CD4-positive, alpha-beta T cell (primary cell): ENCODE measurements around the gene SMAD3. TPM values are rescaled to one million over a fixed set of nuclear protein-coding genes. Genes with fewer than 3 reads are reported as not detected.

Experiments used
- ATAC-seq: fragments of 200-7000 bp; cut with Tn5 transposase; one replicate; pipeline ENCODE4 v1.10.0; 2022; ENCODE audit warnings: mild to moderate bottlenecking; ENCODE audit not compliant: poor library complexity
- CTCF ChIA-PET: fragments of 350-600 bp; sonication (Branson Sonifier 250); formaldehyde crosslinking; loops from one replicate; lab custom pipeline; 2021; ENCODE audit warnings: antibody characterized with exemption, inconsistent platforms; lab: Charles Lee
- POLR2A ChIA-PET: fragments of 350-600 bp; sonication (Branson Sonifier 250); formaldehyde crosslinking; loops from one replicate; lab custom pipeline; 2021; ENCODE audit warnings: antibody characterized with exemption, inconsistent platforms; lab: Charles Lee
- DNase-seq, 14 experiments: peaks; one replicate each; pipeline ENCODE4 v3.0.0-alpha.2; 2013 to 2020; ENCODE audit warnings: mixed read lengths in 2 of 14
- H3K27ac ChIP-seq, 2 donors: one replicate each; pipeline versions ENCODE4 v1.5.1 to v1.7.0; 2013; ENCODE audit warnings: low read length in 2 of 2, low read depth in 1 of 2, mild to moderate bottlenecking in 1 of 2
- H3K27me3 ChIP-seq, 2 experiments: 1 replicate in 1 of 2; 2 replicates in 1 of 2; pipeline versions ENCODE4 v1.6.1 to v1.7.0; 2013; ENCODE audit warnings: low read length in 2 of 2, control low read depth in 1 of 2, mild to moderate bottlenecking in 1 of 2, moderate library complexity in 1 of 2; ENCODE audit not compliant: insufficient read depth in 2 of 2, control insufficient read depth in 1 of 2
- H3K36me3 ChIP-seq: one replicate; pipeline ENCODE4 v1.6.1; 2013; ENCODE audit warnings: low read length, control low read depth; ENCODE audit not compliant: insufficient read depth
- H3K4me1 ChIP-seq: one replicate; pipeline ENCODE4 v1.6.1; 2013; ENCODE audit warnings: low read length, control low read depth; ENCODE audit not compliant: insufficient read depth
- H3K4me3 ChIP-seq: one replicate; pipeline ENCODE4 v1.5.1; 2013; ENCODE audit warnings: mild to moderate bottlenecking, low read length, moderate library complexity
- H3K9me3 ChIP-seq, 2 experiments: 1 replicate in 1 of 2; 2 replicates in 1 of 2; pipeline versions ENCODE4 v1.6.1 to v1.7.0; 2013; ENCODE audit warnings: low read length in 2 of 2, mild to moderate bottlenecking in 2 of 2, control low read depth in 1 of 2, moderate library complexity in 1 of 2; ENCODE audit not compliant: control insufficient read depth in 1 of 2, insufficient read depth in 1 of 2
- H3K27ac Mint-ChIP-seq: one replicate; pipeline ENCODE4 v1.8.0; 2020; ENCODE audit warnings: mixed read lengths
- H3K27me3 Mint-ChIP-seq: one replicate; pipeline ENCODE4 v1.8.0; 2021; ENCODE audit warnings: mixed read lengths
- H3K36me3 Mint-ChIP-seq: one replicate; pipeline ENCODE4 v1.8.0; 2021; ENCODE audit warnings: low read depth, mixed read lengths
- H3K4me1 Mint-ChIP-seq: one replicate; pipeline ENCODE4 v1.8.0; 2021; ENCODE audit warnings: low read depth, mixed read lengths
- H3K4me3 Mint-ChIP-seq: one replicate; pipeline ENCODE4 v1.8.0; 2020; ENCODE audit warnings: mild to moderate bottlenecking, mixed read lengths
- H3K9me3 Mint-ChIP-seq: one replicate; pipeline ENCODE4 v1.8.0; 2020; ENCODE audit warnings: mixed read lengths
- intact Hi-C, 2 experiments: fragments of 100-400 bp; cut with DNase I in 1 of 2; cut with micrococcal nuclease in 1 of 2; formaldehyde crosslinking; loops; one replicate each; pipeline versions ENCODE4 v1.15.1 to v1.9.0; 2023 to 2025; cut with DNase I, micrococcal nuclease
- total RNA-seq, 174 experiments: library from RNA in 2 of 174; stranded (reverse) in 2 of 174; gene quantifications; one replicate each; pipeline ENCODE4 v1.2.3 and lab custom pipeline; 2021 to 2026
- TF ChIP-seq, protein P1 (sequence below): fragments of 200-600 bp; IDR thresholded peaks from one replicate; pipeline ENCODE4 v1.8.0; 2022; ENCODE audit warnings: antibody characterized with exemption, mild to moderate bottlenecking

Gene SMAD3
- total RNA-seq, 2 experiments from 2014 or later, result 30.0 to 31.0 TPM

DNA sequence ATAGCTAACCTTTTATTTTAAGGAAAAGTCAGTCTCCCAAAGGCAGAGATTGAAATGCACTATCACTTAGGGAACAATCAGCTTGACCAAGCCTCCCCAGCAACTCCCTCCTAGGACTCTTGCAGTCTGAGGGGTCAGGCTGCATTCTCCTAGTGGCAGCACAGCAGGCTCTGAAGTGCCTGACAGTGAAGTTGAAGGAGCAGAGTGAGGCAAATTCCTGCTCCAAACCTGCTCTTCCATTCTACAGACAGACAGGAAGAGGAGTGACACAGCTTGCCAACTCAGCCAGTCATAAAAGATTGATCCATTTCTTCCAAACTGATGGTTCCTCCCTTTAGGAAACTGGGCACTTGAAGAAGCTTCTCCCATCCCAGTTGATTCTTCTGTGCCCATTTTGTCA, 43.9 kb upstream of the SMAD3 start:
- H3K9me3 Mint-ChIP-seq, result no peaks in the 10 kb centered on the region
- Histone ChIP-seq H3K9me3 (no peaks in the 10 kb centered on the region), H3K4me1 (peaks cover 3% of the 10 kb centered on the region), H3K36me3 (no peaks in the 10 kb centered on the region), H3K4me3 (no peak overlapping the region), H3K27ac (no peak overlapping the region), H3K27me3 (no peaks in the 10 kb centered on the region)
- CTCF ChIA-PET, result no interaction called here
- H3K4me1 Mint-ChIP-seq, result no peaks in the 10 kb centered on the region
- POLR2A ChIA-PET, result interaction anchor here (0.6 kb wide), 1 partner anchor 60 kb away, joined by 3 read pairs; no protein-coding TSS in a partner anchor
- no peak for DNase-seq
- H3K36me3 Mint-ChIP-seq, result no peaks in the 10 kb centered on the region
- intact Hi-C loops, result no loop called here
- TF ChIP-seq, protein P1, sequence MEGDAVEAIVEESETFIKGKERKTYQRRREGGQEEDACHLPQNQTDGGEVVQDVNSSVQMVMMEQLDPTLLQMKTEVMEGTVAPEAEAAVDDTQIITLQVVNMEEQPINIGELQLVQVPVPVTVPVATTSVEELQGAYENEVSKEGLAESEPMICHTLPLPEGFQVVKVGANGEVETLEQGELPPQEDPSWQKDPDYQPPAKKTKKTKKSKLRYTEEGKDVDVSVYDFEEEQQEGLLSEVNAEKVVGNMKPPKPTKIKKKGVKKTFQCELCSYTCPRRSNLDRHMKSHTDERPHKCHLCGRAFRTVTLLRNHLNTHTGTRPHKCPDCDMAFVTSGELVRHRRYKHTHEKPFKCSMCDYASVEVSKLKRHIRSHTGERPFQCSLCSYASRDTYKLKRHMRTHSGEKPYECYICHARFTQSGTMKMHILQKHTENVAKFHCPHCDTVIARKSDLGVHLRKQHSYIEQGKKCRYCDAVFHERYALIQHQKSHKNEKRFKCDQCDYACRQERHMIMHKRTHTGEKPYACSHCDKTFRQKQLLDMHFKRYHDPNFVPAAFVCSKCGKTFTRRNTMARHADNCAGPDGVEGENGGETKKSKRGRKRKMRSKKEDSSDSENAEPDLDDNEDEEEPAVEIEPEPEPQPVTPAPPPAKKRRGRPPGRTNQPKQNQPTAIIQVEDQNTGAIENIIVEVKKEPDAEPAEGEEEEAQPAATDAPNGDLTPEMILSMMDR, result no peak
- no peak overlapping the region for H3K27ac Mint-ChIP-seq
- H3K4me3 Mint-ChIP-seq, result no peak overlapping the region
- H3K27me3 Mint-ChIP-seq, result no peaks in the 10 kb centered on the region
- no peak for ATAC-seq

DNA sequence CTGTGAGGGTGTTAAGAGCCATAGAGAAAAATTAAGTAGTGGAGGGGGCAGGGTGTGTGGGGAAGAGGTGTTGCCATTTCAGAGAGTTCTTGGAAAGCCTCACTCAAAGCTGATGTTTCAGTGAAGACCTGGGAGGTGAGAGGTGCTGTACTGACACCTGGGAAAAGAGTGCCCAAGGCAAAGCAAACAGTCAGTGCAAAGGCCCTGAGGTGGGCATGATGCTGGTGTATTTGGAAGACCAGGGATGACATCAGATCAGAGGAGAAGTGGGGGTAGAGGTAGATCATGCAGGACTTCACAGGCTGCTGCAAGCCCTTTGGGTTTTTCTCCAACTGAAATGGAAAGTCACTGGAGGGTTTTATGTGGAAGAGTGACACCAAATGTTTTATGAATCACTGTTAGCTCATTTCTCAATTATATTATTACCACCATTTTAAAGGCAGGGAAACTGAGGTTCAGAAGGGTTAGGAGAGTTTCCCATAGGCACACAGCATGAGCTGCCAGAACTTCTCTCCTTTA, 42.8 kb upstream of the SMAD3 start:
- Histone ChIP-seq H3K27ac (no peak overlapping the region), H3K9me3 (no peaks in the 10 kb centered on the region), H3K4me3 (no peak overlapping the region), H3K36me3 (no peaks in the 10 kb centered on the region), H3K4me1 (no peaks in the 10 kb centered on the region), H3K27me3 (no peaks in the 10 kb centered on the region)
- intact Hi-C loops, result no loop called here
- no peak overlapping the region for H3K27ac Mint-ChIP-seq
- DNase-seq, result no peak
- TF ChIP-seq, protein P1, result no peak
- H3K27me3 Mint-ChIP-seq, result no peaks in the 10 kb centered on the region
- POLR2A ChIA-PET, result no interaction called here
- H3K36me3 Mint-ChIP-seq, result no peaks in the 10 kb centered on the region
- no peak for ATAC-seq
- H3K4me3 Mint-ChIP-seq, result no peak overlapping the region
- H3K4me1 Mint-ChIP-seq, result no peaks in the 10 kb centered on the region
- H3K9me3 Mint-ChIP-seq, result no peaks in the 10 kb centered on the region
- CTCF ChIA-PET, result no interaction called here

GRCh38 chr15:67023517-67024313, 41.7 kb upstream of the SMAD3 start:
- Histone ChIP-seq H3K9me3 (no peaks in the 10 kb centered on the region), H3K27me3 (no peaks in the 10 kb centered on the region), H3K4me3 (no peak overlapping the region), H3K27ac (no peak overlapping the region), H3K36me3 (no peaks in the 10 kb centered on the region), H3K4me1 (no peaks in the 10 kb centered on the region)
- intact Hi-C loops, result no loop called here
- Mint-ChIP-seq H3K27me3 (no peaks in the 10 kb centered on the region), H3K36me3 (no peaks in the 10 kb centered on the region), H3K4me3 (no peak overlapping the region), H3K9me3 (no peaks in the 10 kb centered on the region), H3K4me1 (no peaks in the 10 kb centered on the region), H3K27ac (no peak overlapping the region)
- ChIA-PET CTCF (no interaction called here), POLR2A (interaction anchor here (1.2 kb wide), 1 partner anchor 45 kb away, joined by 3 read pairs; no protein-coding TSS in a partner anchor)
- TF ChIP-seq, protein P1, result no peak
- ATAC-seq (no peak), DNase-seq (no peak)
